ENCODE data around the gene LAMB3. TPM values are rescaled to one million over a fixed set of nuclear protein-coding genes. Genes with fewer than 3 reads are reported as not detected.

The LAMB3 gene
- polyA plus RNA-seq, 1 of the 3 experiments (the other 2 are of a cell fraction): 18.0 TPM

DNA sequence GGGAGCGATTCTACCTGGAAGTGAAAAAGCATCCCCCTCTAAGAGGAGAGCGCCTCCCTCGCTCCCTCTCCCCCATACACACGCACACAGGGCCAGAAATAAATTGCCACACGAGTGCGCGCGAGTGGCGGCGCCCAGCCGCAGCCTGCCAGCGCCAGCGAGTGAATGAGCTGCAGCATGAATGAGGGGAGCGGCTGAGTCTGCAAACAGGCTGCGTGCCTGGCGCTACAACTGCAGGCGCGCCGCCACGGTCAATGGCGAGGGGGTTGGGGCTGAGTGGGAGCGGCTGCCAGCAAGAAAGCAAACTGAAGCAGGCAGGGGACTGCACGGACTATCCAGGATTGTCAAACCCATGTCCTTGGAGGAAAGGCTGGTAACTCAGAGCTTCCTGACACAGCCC is 66.6 kb downstream of the LAMB3 start (continued):
- TF ChIP-seq NFIC (IDR thresholded peaks at IDR 0.05; ENCODE audit: borderline replicate concordance) (peak; percentile 35; the same call in 1 of the 2 replicates), YY1 (IDR thresholded peaks at IDR 0.05; ENCODE audit: low read depth) (no peak), EZH2phosphoT487 (IDR thresholded peaks at IDR 0.05; ENCODE audit: borderline replicate concordance, low read depth) (no peak), FOSL2 (IDR thresholded peaks at IDR 0.05; ENCODE audit: borderline replicate concordance, low read depth) (no peak), JUND (IDR thresholded peaks at IDR 0.05) (no peak), MEF2A (IDR thresholded peaks at IDR 0.05; ENCODE audit: borderline replicate concordance, low read depth) (no peak), RFX5 (IDR thresholded peaks at IDR 0.05; ENCODE audit: low read length) (no peak), SMC3 (IDR thresholded peaks at IDR 0.05; ENCODE audit: low read depth, low read length) (peak; percentile 27; the same call in 1 of the 2 replicates), GABPA (IDR thresholded peaks at IDR 0.05; ENCODE audit: low read depth) (no peak), FOXJ3 (CRISPR knock-in tag; IDR thresholded peaks at IDR 0.05) (no peak), MXI1 (IDR thresholded peaks at IDR 0.05; ENCODE audit: low read depth, low read length) (peak; percentile 73), RXRA (IDR thresholded peaks at IDR 0.05; ENCODE audit: borderline replicate concordance, low read depth) (no peak), NRF1 (IDR thresholded peaks at IDR 0.05; ENCODE audit: low read depth, low read length) (no peak), FOXM1 (IDR thresholded peaks at IDR 0.05; ENCODE audit: low read depth) (no peak), CHD2 (IDR thresholded peaks at IDR 0.05; ENCODE audit: low read length, partially characterized antibody) (no peak)
- TF ChIP-seq, protein P1, sequence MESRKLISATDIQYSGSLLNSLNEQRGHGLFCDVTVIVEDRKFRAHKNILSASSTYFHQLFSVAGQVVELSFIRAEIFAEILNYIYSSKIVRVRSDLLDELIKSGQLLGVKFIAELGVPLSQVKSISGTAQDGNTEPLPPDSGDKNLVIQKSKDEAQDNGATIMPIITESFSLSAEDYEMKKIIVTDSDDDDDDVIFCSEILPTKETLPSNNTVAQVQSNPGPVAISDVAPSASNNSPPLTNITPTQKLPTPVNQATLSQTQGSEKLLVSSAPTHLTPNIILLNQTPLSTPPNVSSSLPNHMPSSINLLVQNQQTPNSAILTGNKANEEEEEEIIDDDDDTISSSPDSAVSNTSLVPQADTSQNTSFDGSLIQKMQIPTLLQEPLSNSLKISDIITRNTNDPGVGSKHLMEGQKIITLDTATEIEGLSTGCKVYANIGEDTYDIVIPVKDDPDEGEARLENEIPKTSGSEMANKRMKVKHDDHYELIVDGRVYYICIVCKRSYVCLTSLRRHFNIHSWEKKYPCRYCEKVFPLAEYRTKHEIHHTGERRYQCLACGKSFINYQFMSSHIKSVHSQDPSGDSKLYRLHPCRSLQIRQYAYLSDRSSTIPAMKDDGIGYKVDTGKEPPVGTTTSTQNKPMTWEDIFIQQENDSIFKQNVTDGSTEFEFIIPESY (IDR thresholded peaks at IDR 0.05; ENCODE audit: borderline replicate concordance, low read depth): no peak
- TF ChIP-seq, protein P2, sequence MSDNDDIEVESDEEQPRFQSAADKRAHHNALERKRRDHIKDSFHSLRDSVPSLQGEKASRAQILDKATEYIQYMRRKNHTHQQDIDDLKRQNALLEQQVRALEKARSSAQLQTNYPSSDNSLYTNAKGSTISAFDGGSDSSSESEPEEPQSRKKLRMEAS (IDR thresholded peaks at IDR 0.05; ENCODE audit: low read depth): peak; percentile 70
- TF ChIP-seq, protein P3, sequence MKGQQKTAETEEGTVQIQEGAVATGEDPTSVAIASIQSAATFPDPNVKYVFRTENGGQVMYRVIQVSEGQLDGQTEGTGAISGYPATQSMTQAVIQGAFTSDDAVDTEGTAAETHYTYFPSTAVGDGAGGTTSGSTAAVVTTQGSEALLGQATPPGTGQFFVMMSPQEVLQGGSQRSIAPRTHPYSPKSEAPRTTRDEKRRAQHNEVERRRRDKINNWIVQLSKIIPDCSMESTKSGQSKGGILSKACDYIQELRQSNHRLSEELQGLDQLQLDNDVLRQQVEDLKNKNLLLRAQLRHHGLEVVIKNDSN (IDR thresholded peaks at IDR 0.05; ENCODE audit: borderline replicate concordance, low read depth): no peak
- TF ChIP-seq, protein P4, sequence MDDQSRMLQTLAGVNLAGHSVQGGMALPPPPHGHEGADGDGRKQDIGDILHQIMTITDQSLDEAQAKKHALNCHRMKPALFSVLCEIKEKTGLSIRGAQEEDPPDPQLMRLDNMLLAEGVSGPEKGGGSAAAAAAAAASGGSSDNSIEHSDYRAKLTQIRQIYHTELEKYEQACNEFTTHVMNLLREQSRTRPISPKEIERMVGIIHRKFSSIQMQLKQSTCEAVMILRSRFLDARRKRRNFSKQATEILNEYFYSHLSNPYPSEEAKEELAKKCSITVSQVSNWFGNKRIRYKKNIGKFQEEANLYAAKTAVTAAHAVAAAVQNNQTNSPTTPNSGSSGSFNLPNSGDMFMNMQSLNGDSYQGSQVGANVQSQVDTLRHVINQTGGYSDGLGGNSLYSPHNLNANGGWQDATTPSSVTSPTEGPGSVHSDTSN (IDR thresholded peaks at IDR 0.05): no peak
- TF ChIP-seq, protein P5, sequence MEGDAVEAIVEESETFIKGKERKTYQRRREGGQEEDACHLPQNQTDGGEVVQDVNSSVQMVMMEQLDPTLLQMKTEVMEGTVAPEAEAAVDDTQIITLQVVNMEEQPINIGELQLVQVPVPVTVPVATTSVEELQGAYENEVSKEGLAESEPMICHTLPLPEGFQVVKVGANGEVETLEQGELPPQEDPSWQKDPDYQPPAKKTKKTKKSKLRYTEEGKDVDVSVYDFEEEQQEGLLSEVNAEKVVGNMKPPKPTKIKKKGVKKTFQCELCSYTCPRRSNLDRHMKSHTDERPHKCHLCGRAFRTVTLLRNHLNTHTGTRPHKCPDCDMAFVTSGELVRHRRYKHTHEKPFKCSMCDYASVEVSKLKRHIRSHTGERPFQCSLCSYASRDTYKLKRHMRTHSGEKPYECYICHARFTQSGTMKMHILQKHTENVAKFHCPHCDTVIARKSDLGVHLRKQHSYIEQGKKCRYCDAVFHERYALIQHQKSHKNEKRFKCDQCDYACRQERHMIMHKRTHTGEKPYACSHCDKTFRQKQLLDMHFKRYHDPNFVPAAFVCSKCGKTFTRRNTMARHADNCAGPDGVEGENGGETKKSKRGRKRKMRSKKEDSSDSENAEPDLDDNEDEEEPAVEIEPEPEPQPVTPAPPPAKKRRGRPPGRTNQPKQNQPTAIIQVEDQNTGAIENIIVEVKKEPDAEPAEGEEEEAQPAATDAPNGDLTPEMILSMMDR (IDR thresholded peaks at IDR 0.05): peak; percentile 28; the same call in 1 of the 2 replicates
